Uterus (tissue), 2 donors: Measurements from ENCODE around the gene CNTN1.

Experiments used
- POLR2A ChIP-seq, 2 donors: fragments of 450-650 bp; IDR thresholded peaks; one replicate each; pipeline ENCODE4 v1.6.1; 2016; ENCODE audit warnings: antibody characterized with exemption in 2 of 2, mild to moderate bottlenecking in 1 of 2, moderate library complexity in 1 of 2
- TF ChIP-seq, protein P1 (sequence below), 4 experiments: fragments of 200-600 bp in 2 of 4; fragments of 450-650 bp in 2 of 4; sonication (generic) in 2 of 4; IDR thresholded peaks; one replicate each; pipeline ENCODE4 v1.5.1; 2016 to 2019; ENCODE audit warnings: antibody characterized with exemption in 4 of 4, mild to moderate bottlenecking in 2 of 4, moderate library complexity in 1 of 4

GRCh38 chr12:40711121-40711520 is 18.9 kb downstream of the CNTN1 start:
- TF ChIP-seq, protein P1, sequence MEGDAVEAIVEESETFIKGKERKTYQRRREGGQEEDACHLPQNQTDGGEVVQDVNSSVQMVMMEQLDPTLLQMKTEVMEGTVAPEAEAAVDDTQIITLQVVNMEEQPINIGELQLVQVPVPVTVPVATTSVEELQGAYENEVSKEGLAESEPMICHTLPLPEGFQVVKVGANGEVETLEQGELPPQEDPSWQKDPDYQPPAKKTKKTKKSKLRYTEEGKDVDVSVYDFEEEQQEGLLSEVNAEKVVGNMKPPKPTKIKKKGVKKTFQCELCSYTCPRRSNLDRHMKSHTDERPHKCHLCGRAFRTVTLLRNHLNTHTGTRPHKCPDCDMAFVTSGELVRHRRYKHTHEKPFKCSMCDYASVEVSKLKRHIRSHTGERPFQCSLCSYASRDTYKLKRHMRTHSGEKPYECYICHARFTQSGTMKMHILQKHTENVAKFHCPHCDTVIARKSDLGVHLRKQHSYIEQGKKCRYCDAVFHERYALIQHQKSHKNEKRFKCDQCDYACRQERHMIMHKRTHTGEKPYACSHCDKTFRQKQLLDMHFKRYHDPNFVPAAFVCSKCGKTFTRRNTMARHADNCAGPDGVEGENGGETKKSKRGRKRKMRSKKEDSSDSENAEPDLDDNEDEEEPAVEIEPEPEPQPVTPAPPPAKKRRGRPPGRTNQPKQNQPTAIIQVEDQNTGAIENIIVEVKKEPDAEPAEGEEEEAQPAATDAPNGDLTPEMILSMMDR (IDR thresholded peaks at IDR 0.05) = no peak
- no peak for TF ChIP-seq POLR2A (IDR thresholded peaks at IDR 0.05)
